Esophagus muscularis mucosa (tissue), 4 donors: ENCODE data around the gene EXOC3L4. TPM values are rescaled to one million over a fixed set of nuclear protein-coding genes. Genes with fewer than 3 reads are reported as not detected.

Experiments used
- DNase-seq: peaks from one replicate; pipeline ENCODE4 v3.0.0-alpha.2; 2017; ENCODE audit errors: extremely low spot score
- H3K27ac ChIP-seq, 4 donors: fragments of 200-600 bp; sonication (generic); replicated peaks in 1 of 4; 1 replicate in 3 of 4; 2 replicates in 1 of 4; pipeline ENCODE4 v1.5.1; 2016 to 2019; ENCODE audit warnings: mild to moderate bottlenecking in 1 of 4
- H3K27me3 ChIP-seq, 4 donors: fragments of 200-600 bp; sonication (generic); one replicate each; pipeline versions ENCODE4 v1.5.1 to v1.6.0; 2016 to 2019
- H3K36me3 ChIP-seq, 4 donors: fragments of 200-600 bp; sonication (generic); one replicate each; pipeline ENCODE4 v1.5.1; 2016 to 2019
- H3K4me1 ChIP-seq, 4 donors: fragments of 200-600 bp; sonication (generic); one replicate each; pipeline ENCODE4 v1.5.1; 2016 to 2019
- H3K4me3 ChIP-seq, 4 donors: fragments of 200-600 bp; sonication (generic); 1 replicate in 2 of 4; 2 replicates in 2 of 4; pipeline ENCODE4 v1.5.1; 2016 to 2019; ENCODE audit warnings: mild to moderate bottlenecking in 4 of 4, moderate library complexity in 1 of 4
- H3K9me3 ChIP-seq, 4 donors: fragments of 200-600 bp; sonication (generic); 1 replicate in 3 of 4; 2 replicates in 1 of 4; pipeline ENCODE4 v1.5.1; 2016 to 2019
- EP300 ChIP-seq: sonication (generic); formaldehyde crosslinking; IDR thresholded peaks from one replicate; pipeline ENCODE4 v1.6.1; 2017; ENCODE audit warnings: antibody characterized with exemption
- POLR2A ChIP-seq: fragments of 450-650 bp; IDR thresholded peaks from one replicate; pipeline ENCODE4 v1.6.1; 2017; ENCODE audit warnings: antibody characterized with exemption, moderate library complexity, mild to moderate bottlenecking, low read depth
- POLR2AphosphoS5 ChIP-seq, 2 donors: sonication (generic); formaldehyde crosslinking; IDR thresholded peaks; one replicate each; pipeline ENCODE4 v1.6.1; 2017; ENCODE audit warnings: antibody characterized with exemption in 2 of 2
- WGBS: methylation state at CpG from one replicate; pipeline ENCODE4 v1.1.5; 2018; 5-methylcytosine and 5-hydroxymethylcytosine counted together
- intact Hi-C: fragments of 100-400 bp; cut with DNase I; formaldehyde crosslinking; loops from one replicate; pipeline ENCODE4 v1.15.1; 2023
- total RNA-seq, 4 donors: library from RNA; depleted of rRNA; stranded (reverse); fragments of >200 nt; gene quantifications; one replicate each; pipeline versions ENCODE4 v1.1.0 to v1.2.1, GENCODE V29; 2016
- TF ChIP-seq, protein P1 (sequence below), 3 experiments: fragments of 200-600 bp in 2 of 3; fragments of 450-650 bp in 1 of 3; sonication (generic) in 2 of 3; IDR thresholded peaks; one replicate each; pipeline ENCODE4 v1.5.1; 2017 to 2019; ENCODE audit warnings: antibody characterized with exemption in 3 of 3, mild to moderate bottlenecking in 2 of 3, moderate library complexity in 1 of 3

Gene EXOC3L4
- total RNA-seq, 4 donors from 2014 or later: 0.42 to 2.0 (median 1.2) TPM

DNA sequence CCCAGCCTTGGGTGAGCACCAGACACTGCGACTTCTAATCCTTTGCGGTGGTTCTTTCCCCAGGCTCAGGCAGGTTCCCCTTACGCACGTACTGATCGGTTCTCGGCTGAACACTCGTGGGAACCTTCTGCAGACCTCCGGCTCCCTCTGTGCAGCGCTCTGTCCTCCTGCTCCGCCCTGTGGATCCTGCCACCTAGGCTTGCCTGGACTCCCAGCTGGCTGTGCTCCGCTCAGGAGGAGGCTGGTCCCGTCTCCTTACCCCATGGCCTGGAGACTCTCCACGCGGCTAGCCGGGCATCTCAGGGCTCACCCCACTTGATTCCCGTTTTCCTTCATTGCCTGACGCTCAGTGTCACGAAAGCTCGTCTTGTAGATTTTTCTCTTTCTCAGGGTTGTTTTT, 63.4 kb downstream of the EXOC3L4 start:
- intact Hi-C loops: no loop called here
- Histone ChIP-seq H3K27me3 (no peaks in the 10 kb centered on the region), H3K4me3 (no peak overlapping the region), H3K4me1 (peaks cover 11 to 24% (median 19%) of the 10 kb centered on the region in 4 donors), H3K36me3 (no peaks in the 10 kb centered on the region), H3K27ac (no peak overlapping the region), H3K9me3 (no peaks in the 10 kb centered on the region)
- no peak for DNase-seq
- WGBS: 91% methylated on average over 19 of the region's 19 CpGs
- no peak for TF ChIP-seq POLR2A

DNA sequence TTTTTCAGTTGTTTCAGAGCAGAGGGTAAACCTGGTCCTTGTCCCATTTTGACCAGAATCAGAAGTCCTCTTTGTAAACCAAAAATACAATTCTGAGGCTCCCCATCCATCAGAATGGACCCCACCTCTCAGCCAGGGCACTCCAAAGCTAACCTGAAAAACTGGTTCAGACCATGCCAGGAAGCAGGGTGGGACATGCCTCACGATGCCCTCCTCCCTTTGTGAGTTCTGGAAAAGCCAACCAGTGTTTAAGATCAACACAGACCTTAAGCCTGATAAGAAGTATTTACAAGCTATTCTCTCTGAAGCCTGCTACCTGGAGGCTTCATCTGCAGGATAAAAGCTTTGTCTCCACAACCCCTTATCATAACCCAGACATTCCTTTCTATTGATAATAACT, 64.2 kb downstream of the EXOC3L4 start:
- intact Hi-C loops: no loop called here
- TF ChIP-seq EP300 (no peak), POLR2A (no peak), POLR2AphosphoS5 (IDR thresholded peaks at IDR 0.05) (no peak)
- TF ChIP-seq, protein P1, sequence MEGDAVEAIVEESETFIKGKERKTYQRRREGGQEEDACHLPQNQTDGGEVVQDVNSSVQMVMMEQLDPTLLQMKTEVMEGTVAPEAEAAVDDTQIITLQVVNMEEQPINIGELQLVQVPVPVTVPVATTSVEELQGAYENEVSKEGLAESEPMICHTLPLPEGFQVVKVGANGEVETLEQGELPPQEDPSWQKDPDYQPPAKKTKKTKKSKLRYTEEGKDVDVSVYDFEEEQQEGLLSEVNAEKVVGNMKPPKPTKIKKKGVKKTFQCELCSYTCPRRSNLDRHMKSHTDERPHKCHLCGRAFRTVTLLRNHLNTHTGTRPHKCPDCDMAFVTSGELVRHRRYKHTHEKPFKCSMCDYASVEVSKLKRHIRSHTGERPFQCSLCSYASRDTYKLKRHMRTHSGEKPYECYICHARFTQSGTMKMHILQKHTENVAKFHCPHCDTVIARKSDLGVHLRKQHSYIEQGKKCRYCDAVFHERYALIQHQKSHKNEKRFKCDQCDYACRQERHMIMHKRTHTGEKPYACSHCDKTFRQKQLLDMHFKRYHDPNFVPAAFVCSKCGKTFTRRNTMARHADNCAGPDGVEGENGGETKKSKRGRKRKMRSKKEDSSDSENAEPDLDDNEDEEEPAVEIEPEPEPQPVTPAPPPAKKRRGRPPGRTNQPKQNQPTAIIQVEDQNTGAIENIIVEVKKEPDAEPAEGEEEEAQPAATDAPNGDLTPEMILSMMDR (IDR thresholded peaks at IDR 0.05): no peak
- Histone ChIP-seq H3K4me3 (no peak overlapping the region), H3K27me3 (no peaks in the 10 kb centered on the region), H3K36me3 (no peaks in the 10 kb centered on the region), H3K27ac (no peak overlapping the region), H3K9me3 (no peaks in the 10 kb centered on the region), H3K4me1 (peaks cover 11 to 24% (median 19%) of the 10 kb centered on the region in 4 donors)
- 17% methylated on average over 1 of the region's 1 CpG for WGBS
- DNase-seq: no peak

Other genes starting within 250 kb of the EXOC3L4 start
- gene AMN, start 172.1 kb upstream of the EXOC3L4 start, total RNA-seq: under 1 TPM in 2 of 4 donors, not detected in 2; 0.11 to 0.32 TPM
- 100 to 1,000 TPM in 2 of 4 donors, 10 to 100 TPM in 2; 93.9 to 132 (median 110) TPM for gene CDC42BPB, start 37.2 kb upstream of the EXOC3L4 start, total RNA-seq
- gene LBHD2, start 10.5 kb upstream of the EXOC3L4 start, total RNA-seq: not detected
- 100 to 1,000 TPM in 1 of 4 donors, 10 to 100 TPM in 3; 29.0 to 104 (median 74.0) TPM for gene TNFAIP2, start 28.7 kb downstream of the EXOC3L4 start, total RNA-seq
- gene EIF5, start 239.5 kb downstream of the EXOC3L4 start, total RNA-seq: 100 to 1,000 TPM; 118 to 237 (median 159) TPM